Measurements from ENCODE around the gene TBX19.

TBX19 gene

GRCh38 chr1:168280296-168280927 is at the start of gene TBX19:
Gene TBX19, plus strand, starts transcription at chr1:168280877. Its CDS starts 214 bp downstream, at chr1:168281091.
- no peak for TF ChIP-seq CTCF (IDR thresholded peaks at IDR 0.05; ENCODE audit: borderline replicate concordance, insufficient read depth, low read depth, low read length)
- no peak within 1 kb of the TSS for H3K4me3 ChIP-seq (ENCODE audit: low read depth, low read length)

GRCh38 chr1:168234846-168235547 is 45.7 kb upstream of the TBX19 start:
- H3K4me3 ChIP-seq (ENCODE audit: low read depth, low read length), result no peak overlapping the region
- peak; percentile 71 for TF ChIP-seq CTCF (IDR thresholded peaks at IDR 0.05; ENCODE audit: borderline replicate concordance, insufficient read depth, low read depth, low read length)

GRCh38 chr1:168235548-168235885 is 45.2 kb upstream of the TBX19 start:
- no peak for TF ChIP-seq CTCF (IDR thresholded peaks at IDR 0.05; ENCODE audit: borderline replicate concordance, insufficient read depth, low read depth, low read length)
- H3K4me3 ChIP-seq (ENCODE audit: low read depth, low read length), result no peak overlapping the region

GRCh38 chr1:168235937-168236336 is 44.7 kb upstream of the TBX19 start:
- no peak overlapping the region for H3K4me3 ChIP-seq (ENCODE audit: low read depth, low read length)
- no peak for TF ChIP-seq CTCF (IDR thresholded peaks at IDR 0.05; ENCODE audit: borderline replicate concordance, insufficient read depth, low read depth, low read length)

- no peak for TF ChIP-seq CTCF (IDR thresholded peaks at IDR 0.05; ENCODE audit: borderline replicate concordance, insufficient read depth, low read depth, low read length)
- H3K4me3 ChIP-seq (ENCODE audit: low read depth, low read length), result no peak overlapping the region
Observed at GRCh38 chr1:168236836-168237611, 43.7 kb upstream of the TBX19 start.

- no peak for TF ChIP-seq CTCF (IDR thresholded peaks at IDR 0.05; ENCODE audit: borderline replicate concordance, insufficient read depth, low read depth, low read length)
- no peak overlapping the region for H3K4me3 ChIP-seq (ENCODE audit: low read depth, low read length)
Observed at GRCh38 chr1:168243198-168243597, 37.5 kb upstream of the TBX19 start.

Measured in GM12875 (cell line).